ENCODE data around the gene AFG1L.

Gene AFG1L

DNA sequence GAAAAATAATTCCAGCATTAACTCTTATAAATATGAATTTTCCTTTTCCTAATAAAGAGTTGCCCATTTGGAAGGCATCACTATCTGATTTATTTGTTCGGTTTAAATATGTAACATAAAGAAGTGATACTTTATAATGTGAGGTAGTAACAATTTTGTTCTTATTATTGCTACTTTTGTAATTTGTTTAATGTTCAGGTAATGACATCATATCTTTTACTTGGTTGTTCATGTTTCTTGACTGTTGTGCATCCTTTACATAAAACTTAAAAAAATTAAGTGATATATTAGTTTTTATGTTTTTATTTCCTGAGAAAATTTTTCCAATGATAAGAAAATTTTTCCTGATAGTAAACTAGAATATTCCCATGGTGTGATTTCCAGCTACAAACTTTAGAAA is 124.6 kb downstream of the AFG1L start:
- no peak overlapping the region for H3K27ac ChIP-seq (ENCODE audit: low read depth, low read length)

DNA sequence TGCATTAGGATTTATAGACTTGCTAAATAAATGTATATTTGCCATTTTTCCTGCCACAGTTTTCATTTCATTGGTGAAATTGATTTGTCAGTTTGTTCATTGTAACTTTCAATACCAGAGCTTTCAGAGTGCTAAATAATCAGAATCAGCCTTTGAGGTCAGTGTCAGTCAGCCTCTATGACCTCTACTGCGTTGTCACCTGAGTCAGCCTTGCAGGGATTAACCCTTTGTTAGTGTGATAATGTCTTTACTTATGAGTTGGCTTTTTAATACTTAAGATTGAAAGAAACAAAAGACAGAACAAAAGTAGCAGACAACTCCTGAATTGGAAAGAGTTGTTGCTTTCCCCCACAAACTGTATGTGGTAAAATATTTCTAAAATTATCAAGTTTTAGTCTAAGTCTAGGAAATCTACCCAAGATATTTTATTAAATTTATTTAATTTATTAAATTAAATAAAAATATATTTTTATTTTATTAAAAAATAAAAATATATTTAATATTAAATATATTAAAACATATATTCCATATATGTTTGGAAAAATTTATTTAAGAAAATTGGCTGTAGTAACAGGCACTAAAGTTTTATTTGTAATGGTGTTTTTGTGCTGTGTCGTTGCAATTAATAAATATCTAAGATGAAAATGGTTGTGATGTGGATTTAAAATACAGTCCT is 125.2 kb downstream of the AFG1L start:
- no peaks in the 10 kb centered on the region for H3K9me3 ChIP-seq (ENCODE audit: low read length)
- H3K27ac ChIP-seq (ENCODE audit: low read depth, low read length) = no peak overlapping the region
- H3K4me1 ChIP-seq (ENCODE audit: insufficient read depth, low read length) = no peaks in the 10 kb centered on the region
- no peaks in the 10 kb centered on the region for H3K36me3 ChIP-seq (ENCODE audit: insufficient read depth, low read length)
- H3K9ac ChIP-seq (ENCODE audit: low read length) = no peak overlapping the region
- H3K27me3 ChIP-seq (ENCODE audit: control insufficient read depth in 1 of 2, insufficient read depth in 2 of 2, low read length in 2 of 2) = no peaks in the 10 kb centered on the region
- H3K4me3 ChIP-seq (ENCODE audit: low read depth in 1 of 2, low read length in 2 of 2) = no peak overlapping the region

More for the DNA sequence above, 124.6 kb downstream of the AFG1L start:
- Histone ChIP-seq H3K4me1 (ENCODE audit: insufficient read depth, low read length) (no peaks in the 10 kb centered on the region), H3K4me3 (ENCODE audit: low read depth in 1 of 2, low read length in 2 of 2) (no peak overlapping the region), H3K36me3 (ENCODE audit: insufficient read depth, low read length) (no peaks in the 10 kb centered on the region), H3K9me3 (ENCODE audit: low read length) (no peaks in the 10 kb centered on the region), H3K27me3 (ENCODE audit: control insufficient read depth in 1 of 2, insufficient read depth in 2 of 2, low read length in 2 of 2) (no peaks in the 10 kb centered on the region), H3K9ac (ENCODE audit: low read length) (no peak overlapping the region)

DNA sequence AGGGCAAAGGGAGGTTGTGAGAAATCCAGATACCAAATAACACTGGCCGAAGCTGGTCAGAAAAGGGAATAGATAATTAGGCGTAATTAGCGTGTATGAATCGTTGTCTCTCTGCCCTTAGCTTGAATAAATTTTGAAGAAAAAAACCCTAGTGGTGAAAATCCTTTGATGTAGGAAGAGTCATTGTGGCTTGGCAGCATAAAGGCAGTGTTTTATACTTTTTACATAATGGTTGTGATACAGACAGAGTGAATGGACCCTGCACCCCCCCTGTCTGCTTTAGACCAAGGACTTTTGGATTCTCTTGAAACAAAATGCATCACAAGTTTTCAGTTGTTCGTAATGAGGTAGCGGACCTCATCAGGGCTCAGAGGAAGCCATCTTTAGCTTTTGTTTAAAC is 126.5 kb downstream of the AFG1L start:
- Histone ChIP-seq H3K27me3 (ENCODE audit: control insufficient read depth in 1 of 2, insufficient read depth in 2 of 2, low read length in 2 of 2) (no peaks in the 10 kb centered on the region), H3K9ac (ENCODE audit: low read length) (no peak overlapping the region), H3K36me3 (ENCODE audit: insufficient read depth, low read length) (no peaks in the 10 kb centered on the region), H3K4me1 (ENCODE audit: insufficient read depth, low read length) (no peaks in the 10 kb centered on the region), H3K9me3 (ENCODE audit: low read length) (no peaks in the 10 kb centered on the region), H3K4me3 (ENCODE audit: low read depth in 1 of 2, low read length in 2 of 2) (no peak overlapping the region), H3K27ac (ENCODE audit: low read depth, low read length) (no peak overlapping the region)

DNA sequence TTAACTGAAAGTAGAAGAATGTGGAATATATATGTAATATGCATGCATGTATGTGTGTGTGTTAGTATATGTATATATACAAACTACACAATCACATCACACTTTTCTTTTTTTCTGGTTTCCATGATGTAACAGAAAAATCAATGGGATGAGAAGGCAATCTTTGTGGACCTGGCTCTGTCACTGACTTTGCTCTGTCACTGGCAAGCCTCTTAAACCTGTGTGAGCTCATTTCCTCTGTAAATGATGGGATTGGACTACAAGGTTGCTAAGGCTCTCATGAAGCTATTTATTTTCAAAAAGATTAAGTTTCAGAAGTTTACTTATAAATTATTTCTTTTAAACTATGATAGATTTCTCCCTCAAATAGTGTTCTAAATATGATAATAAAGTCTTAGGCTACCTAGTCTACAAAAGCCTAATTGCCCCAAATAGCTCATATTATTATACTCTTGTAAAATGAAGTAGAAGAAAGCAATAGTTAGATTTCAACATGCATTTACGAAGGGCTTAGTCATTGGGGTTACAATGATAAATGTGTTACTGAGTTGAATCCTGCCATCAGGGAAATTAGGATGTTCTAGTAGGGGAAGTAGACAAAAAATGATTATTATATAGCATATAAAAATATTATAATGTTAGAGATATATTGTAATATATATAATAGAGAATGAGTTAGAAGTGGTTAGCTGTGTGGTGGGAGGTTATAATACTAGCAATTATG is 129.3 kb downstream of the AFG1L start:
- Histone ChIP-seq H3K36me3 (ENCODE audit: insufficient read depth, low read length) (no peaks in the 10 kb centered on the region), H3K9ac (ENCODE audit: low read length) (no peak overlapping the region), H3K4me1 (ENCODE audit: insufficient read depth, low read length) (no peaks in the 10 kb centered on the region), H3K4me3 (ENCODE audit: low read depth in 1 of 2, low read length in 2 of 2) (no peak overlapping the region), H3K27me3 (ENCODE audit: control insufficient read depth in 1 of 2, insufficient read depth in 2 of 2, low read length in 2 of 2) (no peaks in the 10 kb centered on the region), H3K27ac (ENCODE audit: low read depth, low read length) (no peak overlapping the region), H3K9me3 (ENCODE audit: low read length) (no peaks in the 10 kb centered on the region)

DNA sequence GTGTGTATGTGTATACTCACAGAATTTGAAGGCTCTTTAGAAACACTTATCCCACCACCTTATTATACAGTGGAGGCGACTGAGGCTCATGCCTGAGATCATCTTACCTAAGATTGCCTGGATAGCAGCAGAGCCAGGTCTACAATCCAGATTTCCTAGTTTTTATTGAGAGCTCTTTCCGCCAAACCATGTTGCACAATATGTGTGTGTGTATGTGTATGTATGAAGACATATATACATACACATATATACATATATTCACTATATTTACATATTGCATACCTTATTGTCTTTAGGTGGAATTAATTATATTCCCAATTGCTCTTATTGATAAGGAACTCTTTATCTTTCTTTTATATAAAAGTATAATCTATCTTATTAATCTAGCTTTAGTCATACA is 130.6 kb downstream of the AFG1L start:
- Histone ChIP-seq H3K4me1 (ENCODE audit: insufficient read depth, low read length) (no peaks in the 10 kb centered on the region), H3K27ac (ENCODE audit: low read depth, low read length) (no peak overlapping the region), H3K36me3 (ENCODE audit: insufficient read depth, low read length) (no peaks in the 10 kb centered on the region), H3K9me3 (ENCODE audit: low read length) (no peaks in the 10 kb centered on the region), H3K27me3 (ENCODE audit: control insufficient read depth in 1 of 2, insufficient read depth in 2 of 2, low read length in 2 of 2) (no peaks in the 10 kb centered on the region), H3K9ac (ENCODE audit: low read length) (no peak overlapping the region), H3K4me3 (ENCODE audit: low read depth in 1 of 2, low read length in 2 of 2) (no peak overlapping the region)

DNA sequence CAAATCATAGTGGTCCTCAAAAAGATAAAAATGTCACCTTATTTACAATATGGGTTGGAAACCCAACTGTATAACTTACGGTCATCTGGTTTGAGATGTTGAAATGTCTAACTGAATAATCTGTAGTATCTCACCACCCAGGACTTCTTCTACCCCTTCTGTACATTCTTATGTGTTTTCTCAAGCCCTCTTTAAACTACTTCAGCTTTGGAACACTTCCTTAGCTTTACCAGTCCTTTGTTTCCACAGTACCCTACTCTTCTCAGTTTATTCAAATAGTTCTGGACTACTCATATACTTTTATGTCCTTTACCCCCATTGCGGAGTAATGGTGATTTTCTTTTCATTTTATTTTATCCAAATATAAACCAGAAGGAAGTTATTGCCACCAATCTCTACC is 137.3 kb downstream of the AFG1L start:
- Histone ChIP-seq H3K4me3 (ENCODE audit: low read depth in 1 of 2, low read length in 2 of 2) (no peak overlapping the region), H3K9me3 (ENCODE audit: low read length) (no peaks in the 10 kb centered on the region), H3K4me1 (ENCODE audit: insufficient read depth, low read length) (no peaks in the 10 kb centered on the region), H3K36me3 (ENCODE audit: insufficient read depth, low read length) (no peaks in the 10 kb centered on the region), H3K27me3 (ENCODE audit: control insufficient read depth in 1 of 2, insufficient read depth in 2 of 2, low read length in 2 of 2) (no peaks in the 10 kb centered on the region), H3K27ac (ENCODE audit: low read depth, low read length) (no peak overlapping the region), H3K9ac (ENCODE audit: low read length) (no peak overlapping the region)

DNA sequence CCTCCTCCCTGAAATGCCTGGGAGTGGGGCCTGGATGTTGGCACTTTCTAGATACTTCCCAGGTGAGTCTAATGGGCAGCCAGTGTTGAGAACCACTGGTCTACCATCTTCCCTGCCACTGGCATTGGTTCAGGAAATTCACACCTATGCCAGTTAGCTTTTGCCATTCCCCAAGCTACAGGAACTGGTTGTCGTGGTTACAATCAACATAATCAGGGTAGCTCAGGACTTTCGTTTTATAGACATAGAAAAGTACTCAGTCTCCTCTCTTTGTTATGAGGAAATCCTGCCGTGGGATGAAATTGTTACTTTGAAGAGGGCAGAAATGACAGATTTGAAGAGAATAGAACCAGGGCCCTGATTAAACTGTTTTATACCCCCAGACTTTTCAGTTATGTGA is 137.9 kb downstream of the AFG1L start:
- Histone ChIP-seq H3K9ac (ENCODE audit: low read length) (no peak overlapping the region), H3K4me1 (ENCODE audit: insufficient read depth, low read length) (no peaks in the 10 kb centered on the region), H3K27me3 (ENCODE audit: control insufficient read depth in 1 of 2, insufficient read depth in 2 of 2, low read length in 2 of 2) (no peaks in the 10 kb centered on the region), H3K4me3 (ENCODE audit: low read depth in 1 of 2, low read length in 2 of 2) (no peak overlapping the region), H3K27ac (ENCODE audit: low read depth, low read length) (no peak overlapping the region), H3K9me3 (ENCODE audit: low read length) (no peaks in the 10 kb centered on the region), H3K36me3 (ENCODE audit: insufficient read depth, low read length) (no peaks in the 10 kb centered on the region)

DNA sequence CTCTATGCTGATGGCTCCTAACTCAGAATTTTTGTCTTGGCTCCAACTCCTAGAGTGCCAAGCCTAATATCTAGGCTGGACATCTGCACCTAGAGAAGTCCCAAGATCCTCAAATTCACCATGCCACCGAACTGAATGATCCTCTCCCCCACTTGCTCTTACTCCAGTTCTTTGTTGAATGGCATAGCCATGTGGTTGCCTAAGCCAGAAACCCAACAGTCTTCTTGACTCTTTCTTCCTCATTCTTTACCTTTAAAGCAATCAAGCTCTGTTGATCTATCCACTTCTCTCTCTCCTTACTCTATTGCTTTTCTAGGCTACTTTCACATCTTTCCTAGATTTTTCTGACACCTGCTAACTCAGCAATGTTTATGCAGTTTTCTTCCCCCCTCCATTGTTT is 139.4 kb downstream of the AFG1L start:
- H3K27ac ChIP-seq (ENCODE audit: low read depth, low read length) = no peak overlapping the region
- H3K36me3 ChIP-seq (ENCODE audit: insufficient read depth, low read length) = no peaks in the 10 kb centered on the region
- H3K9ac ChIP-seq (ENCODE audit: low read length) = no peak overlapping the region
- H3K9me3 ChIP-seq (ENCODE audit: low read length) = no peaks in the 10 kb centered on the region
- no peaks in the 10 kb centered on the region for H3K27me3 ChIP-seq (ENCODE audit: control insufficient read depth in 1 of 2, insufficient read depth in 2 of 2, low read length in 2 of 2)
- H3K4me1 ChIP-seq (ENCODE audit: insufficient read depth, low read length) = no peaks in the 10 kb centered on the region
- H3K4me3 ChIP-seq (ENCODE audit: low read depth in 1 of 2, low read length in 2 of 2) = no peak overlapping the region

DNA sequence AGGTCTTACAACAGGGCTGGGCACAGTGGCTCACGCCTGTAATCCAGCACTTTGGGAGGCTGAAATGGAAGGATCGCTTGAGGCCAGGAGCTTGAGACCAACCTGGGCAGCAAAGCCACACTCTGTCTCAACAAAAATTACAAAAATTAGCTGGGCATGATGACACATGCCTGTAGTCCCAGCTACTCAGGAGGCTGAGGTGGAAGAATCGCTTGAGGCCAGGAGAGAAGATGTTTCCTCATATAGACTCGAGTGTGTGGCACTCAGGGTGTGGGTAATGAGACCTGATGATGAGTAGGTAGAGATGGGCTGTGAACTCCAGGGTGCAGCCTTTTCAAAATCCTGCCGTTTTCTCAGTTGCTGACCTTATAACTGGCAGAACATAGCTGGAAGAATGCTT is 140.5 kb downstream of the AFG1L start:
- H3K27me3 ChIP-seq (ENCODE audit: control insufficient read depth in 1 of 2, insufficient read depth in 2 of 2, low read length in 2 of 2) = no peaks in the 10 kb centered on the region
- H3K4me3 ChIP-seq (ENCODE audit: low read depth in 1 of 2, low read length in 2 of 2) = no peak overlapping the region
- no peaks in the 10 kb centered on the region for H3K9me3 ChIP-seq (ENCODE audit: low read length)
- H3K4me1 ChIP-seq (ENCODE audit: insufficient read depth, low read length) = no peaks in the 10 kb centered on the region
- H3K9ac ChIP-seq (ENCODE audit: low read length) = no peak overlapping the region
- H3K36me3 ChIP-seq (ENCODE audit: insufficient read depth, low read length) = no peaks in the 10 kb centered on the region
- H3K27ac ChIP-seq (ENCODE audit: low read depth, low read length) = no peak overlapping the region

DNA sequence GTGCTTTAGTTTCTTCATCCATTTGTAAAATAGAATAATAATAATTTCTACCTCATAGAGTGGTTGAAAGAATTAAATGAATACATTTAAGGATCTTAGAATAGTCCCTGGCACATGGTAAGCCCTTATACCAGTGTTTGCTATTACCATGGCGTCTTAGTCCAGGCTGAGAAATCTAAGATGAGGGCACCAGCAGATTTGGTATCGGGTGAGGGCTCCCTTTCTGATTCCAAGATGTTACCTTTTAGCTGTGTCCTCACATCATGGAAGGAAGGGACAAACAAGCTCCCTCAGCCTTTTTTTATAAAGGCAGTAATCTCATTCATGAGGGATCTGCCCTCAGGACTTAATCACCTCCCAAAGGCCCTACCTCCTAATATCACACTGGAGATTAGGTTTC is 141.9 kb downstream of the AFG1L start:
- Histone ChIP-seq H3K4me3 (ENCODE audit: low read depth in 1 of 2, low read length in 2 of 2) (no peak overlapping the region), H3K36me3 (ENCODE audit: insufficient read depth, low read length) (no peaks in the 10 kb centered on the region), H3K27me3 (ENCODE audit: control insufficient read depth in 1 of 2, insufficient read depth in 2 of 2, low read length in 2 of 2) (no peaks in the 10 kb centered on the region), H3K9me3 (ENCODE audit: low read length) (no peaks in the 10 kb centered on the region), H3K4me1 (ENCODE audit: insufficient read depth, low read length) (no peaks in the 10 kb centered on the region), H3K27ac (ENCODE audit: low read depth, low read length) (no peak overlapping the region), H3K9ac (ENCODE audit: low read length) (no peak overlapping the region)

DNA sequence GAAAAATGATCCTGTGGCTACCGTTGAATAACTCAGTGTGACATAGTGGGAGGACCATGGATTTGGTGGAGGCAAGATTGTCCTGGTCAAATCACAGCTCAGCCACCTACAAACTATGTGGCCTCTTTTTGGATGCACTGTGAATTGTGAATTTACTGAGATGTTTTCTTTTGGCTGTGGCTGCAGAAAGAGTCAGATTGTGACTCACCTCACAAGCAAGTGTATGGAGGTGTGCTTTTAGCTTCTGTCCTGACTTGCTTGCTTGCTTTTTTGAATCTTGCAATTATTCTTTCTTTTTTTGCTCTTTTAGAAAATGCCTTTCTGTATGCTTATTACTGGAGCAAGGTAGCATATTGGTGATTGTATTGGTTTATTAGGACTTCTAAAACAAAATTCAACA is 143.0 kb downstream of the AFG1L start:
- H3K9ac ChIP-seq (ENCODE audit: low read length) = no peak overlapping the region
- H3K27me3 ChIP-seq (ENCODE audit: control insufficient read depth in 1 of 2, insufficient read depth in 2 of 2, low read length in 2 of 2) = no peaks in the 10 kb centered on the region
- no peak overlapping the region for H3K27ac ChIP-seq (ENCODE audit: low read depth, low read length)
- no peaks in the 10 kb centered on the region for H3K9me3 ChIP-seq (ENCODE audit: low read length)
- H3K36me3 ChIP-seq (ENCODE audit: insufficient read depth, low read length) = no peaks in the 10 kb centered on the region
- no peaks in the 10 kb centered on the region for H3K4me1 ChIP-seq (ENCODE audit: insufficient read depth, low read length)
- no peak overlapping the region for H3K4me3 ChIP-seq (ENCODE audit: low read depth in 1 of 2, low read length in 2 of 2)

DNA sequence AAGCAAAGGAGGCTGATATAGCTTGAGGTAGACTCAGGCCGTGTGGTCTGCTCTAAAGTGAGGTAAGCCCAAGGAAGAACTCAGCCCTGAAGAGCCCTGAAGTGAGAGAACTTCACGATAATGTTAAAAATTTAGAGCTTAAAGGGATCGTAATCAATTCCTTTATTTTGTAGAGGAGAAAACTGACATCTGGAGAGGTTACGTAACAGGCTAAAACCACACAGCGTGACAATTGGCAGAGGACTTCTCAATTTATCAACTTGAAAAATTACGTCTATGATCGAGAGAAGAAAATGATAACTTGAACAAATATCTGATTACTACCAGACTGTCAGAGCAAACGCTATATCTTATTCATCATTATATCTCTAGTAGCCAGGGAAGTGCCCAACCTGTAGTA is 144.1 kb downstream of the AFG1L start:
- Histone ChIP-seq H3K36me3 (ENCODE audit: insufficient read depth, low read length) (no peaks in the 10 kb centered on the region), H3K9ac (ENCODE audit: low read length) (no peak overlapping the region), H3K27ac (ENCODE audit: low read depth, low read length) (no peak overlapping the region), H3K4me3 (ENCODE audit: low read depth in 1 of 2, low read length in 2 of 2) (no peak overlapping the region), H3K4me1 (ENCODE audit: insufficient read depth, low read length) (no peaks in the 10 kb centered on the region), H3K9me3 (ENCODE audit: low read length) (no peaks in the 10 kb centered on the region), H3K27me3 (ENCODE audit: control insufficient read depth in 1 of 2, insufficient read depth in 2 of 2, low read length in 2 of 2) (no peaks in the 10 kb centered on the region)

Data from muscle layer of colon (tissue), 2 donors.